Stimulated activated CD8-positive, alpha-beta memory T cell treated with anti-CD3 and anti-CD28 coated beads, Interleukin-15, amount 100 ng/mL, for 4 hours (primary cell): Measurements from ENCODE around the gene WFDC1.
"Not testable (repeated sequence)": the region's sequence is repeated elsewhere in the genome, so short reads cannot be mapped to it uniquely, and the experiment has no call there.

Experiments
- DNase-seq, 2 donors: peaks; one replicate each; pipeline ENCODE4 v3.0.0-alpha.2; 2020; ENCODE audit warnings: low read depth in 2 of 2

Gene WFDC1

DNA sequence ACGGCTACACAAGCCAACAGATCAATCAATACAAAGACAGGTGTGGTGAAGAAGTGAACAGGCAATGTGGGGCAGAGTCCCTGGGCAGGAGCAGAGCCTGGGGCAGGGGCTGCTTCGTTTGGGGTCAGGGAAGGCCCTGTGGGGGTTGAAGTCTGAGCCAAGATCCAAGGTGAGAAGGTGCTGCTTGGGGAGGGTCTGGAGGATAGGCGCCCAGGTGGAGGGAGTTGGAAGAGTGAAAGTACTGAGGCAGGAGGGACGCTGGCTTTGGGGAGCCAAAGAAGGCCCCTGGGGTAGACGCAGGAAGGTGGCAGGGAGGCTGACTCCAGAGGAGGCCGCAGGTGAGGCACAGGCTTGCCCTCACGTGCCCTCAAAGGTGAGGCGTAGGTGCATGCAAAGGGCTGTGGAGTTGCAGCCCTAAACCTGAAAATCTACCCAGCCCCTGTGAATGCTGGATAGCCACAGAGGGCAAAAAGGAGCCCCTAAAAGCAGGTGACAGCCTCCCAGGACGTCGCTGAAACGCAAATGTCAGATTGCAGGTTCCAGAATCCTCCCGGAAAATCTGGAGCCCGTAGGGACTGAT, 33.3 kb downstream of the WFDC1 start:
- DNase-seq: no peak

GRCh38 chr16:84329016-84329415, 34.3 kb downstream of the WFDC1 start:
- no peak for DNase-seq

- DNase-seq: no peak
These were observed 35.4 kb downstream of the WFDC1 start for GRCh38 chr16:84329843-84330684.

GRCh38 chr16:84330685-84331050, 36.0 kb downstream of the WFDC1 start:
- no peak for DNase-seq

DNA sequence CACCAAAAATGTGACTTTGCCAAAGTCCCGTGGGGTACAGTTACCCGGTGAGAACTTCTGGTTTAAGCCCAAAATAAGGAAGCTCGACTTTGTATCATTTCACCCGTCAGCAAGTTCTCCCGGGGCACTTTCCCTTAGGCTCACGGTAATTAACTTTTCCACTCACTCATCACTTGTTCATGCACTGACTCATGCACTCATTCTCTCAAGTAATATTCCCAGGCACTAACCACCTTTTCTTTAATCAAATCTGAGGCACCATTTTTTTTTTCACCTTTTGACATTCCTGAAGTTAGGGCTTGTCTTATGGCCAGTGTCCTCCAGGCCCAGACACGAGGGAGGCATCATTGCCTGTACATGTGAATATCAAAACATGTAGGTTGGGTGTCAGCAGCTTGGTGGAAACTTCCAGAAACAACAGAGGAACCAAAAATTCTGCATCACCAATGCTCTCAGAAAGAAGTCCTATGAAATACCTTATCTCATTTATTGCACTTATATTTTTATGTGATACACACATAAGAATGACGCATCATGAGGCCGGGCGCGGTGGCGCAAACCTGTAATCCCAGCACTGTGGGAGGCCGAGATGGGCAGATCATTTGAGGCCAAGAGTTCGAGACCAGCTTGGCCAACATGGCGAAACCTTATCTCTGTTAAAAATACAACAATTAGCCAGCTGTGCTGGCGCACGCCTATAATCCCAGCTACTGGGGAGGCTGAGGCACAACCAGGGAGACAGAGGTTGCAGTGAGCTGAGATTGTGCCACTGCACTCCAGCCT, 37.5 kb downstream of the WFDC1 start:
- no peak for DNase-seq

GRCh38 chr16:84332975-84333684, 38.5 kb downstream of the WFDC1 start:
- DNase-seq: no peak

DNA sequence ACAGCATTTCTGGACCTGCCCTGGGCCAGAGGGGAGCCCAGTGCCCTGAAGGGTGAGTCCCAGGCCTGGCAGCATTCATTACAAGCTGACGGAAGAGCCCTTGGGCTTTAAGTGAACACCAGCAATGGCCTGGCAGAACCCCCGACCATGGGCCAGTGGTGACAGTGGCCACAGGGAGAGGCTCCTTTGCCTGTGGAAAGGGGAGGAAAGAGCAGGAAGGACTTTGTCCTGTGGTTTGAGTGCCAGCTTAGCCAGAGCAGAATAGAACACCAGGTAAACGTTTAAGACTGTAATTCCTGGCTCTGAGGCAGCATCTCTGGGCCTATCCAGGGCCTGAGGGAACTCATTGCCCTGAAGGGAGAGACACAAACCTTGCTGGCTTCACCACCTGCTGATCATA, 39.4 kb downstream of the WFDC1 start:
- DNase-seq: no peak

GRCh38 chr16:84334482-84334881, 39.8 kb downstream of the WFDC1 start:
- no peak for DNase-seq

- DNase-seq: not testable (repeated sequence)
These were observed 42.6 kb downstream of the WFDC1 start for GRCh38 chr16:84337236-84337635.

DNA sequence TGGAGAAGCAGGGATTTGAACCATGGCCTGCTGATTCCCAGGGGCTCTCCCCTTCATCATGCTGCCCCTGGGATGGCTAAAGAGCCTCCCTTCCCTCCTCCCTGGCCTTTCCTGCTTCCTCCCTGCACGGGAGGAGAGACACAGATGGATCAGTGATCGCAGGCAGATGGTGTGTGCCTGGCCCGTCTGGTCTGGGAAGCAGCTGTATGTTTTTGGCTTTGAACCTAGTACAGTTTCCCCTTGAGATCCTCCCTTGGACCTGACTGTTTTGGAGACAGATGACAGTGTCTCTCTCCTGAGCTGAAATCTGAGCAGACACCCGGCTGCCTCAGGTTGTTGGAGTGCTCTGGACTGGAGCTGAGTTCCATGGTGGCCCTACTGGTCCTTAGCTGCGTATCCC, 44.6 kb downstream of the WFDC1 start:
- no peak for DNase-seq

- no peak for DNase-seq
These were observed 45.1 kb downstream of the WFDC1 start for GRCh38 chr16:84339766-84340165.

DNA sequence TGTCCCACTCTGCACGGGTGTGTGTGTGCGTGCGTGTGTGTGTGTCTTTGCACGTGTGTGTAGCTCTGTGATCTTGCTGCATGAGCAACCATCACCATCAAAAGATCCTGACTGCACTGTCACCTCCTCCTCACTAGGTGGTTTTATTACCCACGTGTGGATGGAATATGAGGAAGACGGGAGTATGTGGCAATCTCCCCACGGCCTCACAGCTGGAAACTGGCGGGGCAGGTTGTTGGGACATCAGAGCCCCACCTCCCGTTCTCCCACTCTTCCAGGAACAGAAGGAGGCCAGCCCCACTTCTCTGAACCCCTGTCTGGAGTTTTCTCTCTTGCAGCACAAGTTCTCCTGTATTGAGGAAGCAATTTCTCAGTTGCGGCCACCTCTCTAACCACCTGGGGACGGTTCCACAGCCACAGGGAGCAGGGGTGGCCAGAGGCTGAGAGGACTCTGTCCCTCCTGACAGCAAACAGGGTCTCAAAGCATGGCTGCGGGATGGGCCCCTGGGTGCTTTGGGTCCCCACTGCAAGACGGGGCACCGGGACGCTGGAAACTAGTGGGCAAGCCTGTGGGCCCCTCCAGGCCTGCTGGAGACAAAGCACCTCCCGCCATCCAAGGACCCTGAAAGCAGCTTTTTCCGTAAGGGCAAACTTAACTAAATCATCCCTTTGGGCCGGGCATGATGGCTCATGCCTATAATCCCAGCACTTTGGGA, 45.8 kb downstream of the WFDC1 start:
- no peak for DNase-seq

- DNase-seq: no peak
These were observed 47.0 kb downstream of the WFDC1 start for GRCh38 chr16:84341528-84342295.

GRCh38 chr16:84343800-84344199, 49.1 kb downstream of the WFDC1 start:
- DNase-seq: not testable (repeated sequence)

DNA sequence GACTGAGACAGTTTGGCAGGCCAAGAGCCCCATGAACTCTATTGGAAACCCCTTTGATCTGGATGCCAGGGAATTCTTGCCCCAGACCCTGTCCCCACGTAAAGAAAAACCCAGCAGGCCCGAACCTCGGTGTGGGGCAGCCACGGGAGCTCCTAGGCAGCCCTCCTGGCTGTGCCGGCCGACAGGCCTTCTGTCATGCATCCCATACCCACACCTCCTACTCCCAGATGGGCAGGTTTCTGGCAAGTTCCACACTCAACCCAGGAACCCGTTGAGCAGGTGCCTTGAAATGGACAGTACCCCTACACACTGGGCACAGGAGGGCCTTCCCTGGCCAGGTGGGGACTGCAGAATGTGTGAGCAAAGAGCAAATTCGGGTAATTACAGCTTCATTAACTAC, 50.1 kb downstream of the WFDC1 start:
- no peak for DNase-seq

DNA sequence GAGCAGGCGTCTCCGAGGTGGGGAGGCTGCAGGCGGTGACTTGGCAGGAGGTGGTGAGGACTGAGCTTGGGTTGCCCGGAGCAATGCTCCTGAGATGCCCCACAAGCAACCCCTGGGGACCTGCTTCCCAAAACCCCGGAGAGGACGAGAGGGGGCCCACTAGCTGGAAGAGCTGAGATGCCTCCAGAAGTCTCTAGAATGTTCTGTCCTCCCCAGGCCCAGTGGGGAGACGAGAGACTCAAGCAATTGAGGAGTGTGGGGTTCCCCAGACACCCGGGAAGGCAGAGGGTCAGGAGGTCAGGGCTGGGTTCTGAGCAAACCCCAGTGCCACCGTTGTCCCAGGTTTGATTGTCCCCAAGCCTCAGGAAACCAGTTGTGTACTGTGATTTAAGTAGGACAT, 52.5 kb downstream of the WFDC1 start:
- DNase-seq: no peak

- DNase-seq: no peak
These were observed 53.8 kb downstream of the WFDC1 start for GRCh38 chr16:84348386-84348888.

DNA sequence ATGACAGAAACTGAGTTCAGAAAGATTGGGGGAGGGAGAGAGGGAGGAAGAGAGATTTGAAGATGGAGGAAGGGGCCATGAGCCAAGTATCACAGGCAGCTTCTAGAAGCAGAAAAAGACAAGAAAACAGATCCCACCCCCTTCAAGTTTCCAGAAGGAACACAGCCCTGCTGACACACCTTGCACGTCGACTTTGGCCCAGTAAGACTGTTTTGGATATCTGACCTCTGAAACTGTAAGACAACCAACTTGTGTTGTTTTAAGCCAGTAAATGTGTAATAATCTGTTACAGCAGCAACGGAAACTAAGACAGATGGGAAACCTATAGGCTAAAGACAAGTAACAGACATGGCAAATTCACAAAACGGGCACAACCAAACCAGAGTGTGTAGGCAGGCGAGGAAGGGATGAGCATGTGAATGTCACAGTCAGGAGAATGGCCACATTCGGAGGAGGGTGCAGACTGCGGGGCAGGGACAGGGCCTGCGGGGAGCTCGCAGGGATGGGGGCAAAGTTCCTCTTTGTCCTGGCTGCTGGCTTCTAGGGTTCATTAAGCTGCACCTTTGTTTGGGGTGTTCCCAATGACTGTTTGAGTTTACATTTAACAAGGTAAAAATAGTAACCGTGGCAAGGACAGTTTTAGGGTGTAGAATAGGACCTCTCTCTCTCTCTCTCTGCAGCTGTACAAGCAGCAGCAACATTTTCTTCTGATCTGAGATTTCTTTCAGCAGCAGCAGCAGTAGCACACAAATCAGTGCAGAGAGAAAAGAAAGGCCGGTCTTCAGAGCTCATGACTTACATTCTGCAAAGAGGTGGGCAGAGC, 55.4 kb downstream of the WFDC1 start:
- DNase-seq: no peak

GRCh38 chr16:84350685-84351400, 56.2 kb downstream of the WFDC1 start:
- no peak for DNase-seq
